ENCODE data around the gene EML3. TPM values are rescaled to one million over a fixed set of nuclear protein-coding genes. Genes with fewer than 3 reads are reported as not detected.
A peak's percentile ranks its signal among the peaks of the same experiment; 100 is the strongest.
"Not testable (repeated sequence)": the region's sequence is repeated elsewhere in the genome, so short reads cannot be mapped to it uniquely, and the experiment has no call there.

The EML3 gene
- total RNA-seq, 2 experiments from 2014 or later = 120 to 144 TPM

GRCh38 chr11:62573006-62573591, 39.5 kb downstream of the EML3 start:
- Mint-ChIP-seq H3K4me1 (ENCODE audit: low read depth) (peaks cover 55% of the 10 kb centered on the region), H3K27me3 (ENCODE audit: low read depth) (no peaks in the 10 kb centered on the region), H3K36me3 (ENCODE audit: low read depth) (peaks cover 71% of the 10 kb centered on the region), H3K9me3 (ENCODE audit: insufficient read depth) (no peaks in the 10 kb centered on the region), H3K27ac (peak overlapping the region; percentile 97), H3K4me3 (peak overlapping the region; percentile 99)
- no peak for ATAC-seq
- POLR2A ChIA-PET = interaction anchor here (0.6 to 3.9 kb wide), 21 partner anchors 12 to 283 kb away, joined by 3 to 58 read pairs (median 4); partner anchors contain the start of genes BSCL2, C11orf98, CSKMT and LBHD1
- peak; percentile 54 for DNase-seq
- CTCF ChIA-PET = interaction anchor here (0.7 to 6.5 kb wide), 16 partner anchors 8 to 180 kb away, joined by 3 to 49 read pairs (median 7); partner anchors contain the start of gene TUT1

DNA sequence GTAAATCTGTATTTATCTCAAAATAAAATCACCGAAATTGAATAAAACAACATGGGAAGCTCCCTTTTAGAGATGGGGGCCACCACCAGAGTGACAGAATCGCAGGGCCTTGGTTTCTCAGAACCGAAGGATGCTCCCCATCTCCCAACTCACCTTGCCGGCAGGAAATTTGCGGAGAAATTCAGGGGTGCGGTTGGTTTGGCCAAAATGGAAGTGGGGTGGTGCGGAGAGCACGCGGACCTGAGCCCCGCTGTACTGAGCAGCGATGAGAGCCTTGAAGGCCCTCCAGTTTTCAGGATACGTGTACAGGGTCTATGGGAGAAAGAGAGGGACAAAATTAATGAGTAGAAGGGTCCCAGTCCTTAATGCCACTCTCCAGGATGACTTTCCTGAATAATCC, 40.1 kb downstream of the EML3 start:
- no peaks in the 10 kb centered on the region for H3K27me3 Mint-ChIP-seq (ENCODE audit: low read depth)
- ChIA-PET POLR2A (interaction anchor here (0.7 to 3.9 kb wide), 6 partner anchors 15 to 283 kb away, joined by 3 to 58 read pairs (median 4); partner anchors contain the start of genes C11orf98, CSKMT and TUT1), CTCF (interaction anchor here (0.7 to 6.5 kb wide), 8 partner anchors 14 to 179 kb away, joined by 3 to 49 read pairs (median 22); partner anchors contain the start of gene TUT1)
- no peak for DNase-seq
- peak overlapping the region; percentile 97 for H3K27ac Mint-ChIP-seq
- no peaks in the 10 kb centered on the region for H3K9me3 Mint-ChIP-seq (ENCODE audit: insufficient read depth)
- peaks cover 71% of the 10 kb centered on the region for H3K36me3 Mint-ChIP-seq (ENCODE audit: low read depth)
- no peak for ATAC-seq
- peaks cover 55% of the 10 kb centered on the region for H3K4me1 Mint-ChIP-seq (ENCODE audit: low read depth)
- peak overlapping the region; percentile 99 for H3K4me3 Mint-ChIP-seq

GRCh38 chr11:62571493-62571892, 41.1 kb downstream of the EML3 start:
- ATAC-seq; H3K27me3 Mint-ChIP-seq (ENCODE audit: low read depth); DNase-seq; H3K9me3 Mint-ChIP-seq (ENCODE audit: insufficient read depth): not testable (repeated sequence)
- POLR2A ChIA-PET = interaction anchor here (1.0 kb wide), 1 partner anchor 270 kb away, joined by 3 read pairs; no protein-coding TSS in a partner anchor
- H3K4me1 Mint-ChIP-seq (ENCODE audit: low read depth) = peaks cover 61% of the 10 kb centered on the region
- peak overlapping the region; percentile 99 for H3K4me3 Mint-ChIP-seq
- peak overlapping the region; percentile 60 for H3K27ac Mint-ChIP-seq
- CTCF ChIA-PET = interaction anchor here (1.2 to 6.5 kb wide), 4 partner anchors 13 to 177 kb away, joined by 4 to 49 read pairs (median 36); no protein-coding TSS in a partner anchor
- peaks cover 74% of the 10 kb centered on the region for H3K36me3 Mint-ChIP-seq (ENCODE audit: low read depth)

GRCh38 chr11:62570903-62571302, 41.7 kb downstream of the EML3 start:
- DNase-seq; H3K27me3 Mint-ChIP-seq (ENCODE audit: low read depth); H3K4me3 Mint-ChIP-seq; ATAC-seq; H3K9me3 Mint-ChIP-seq (ENCODE audit: insufficient read depth): not testable (repeated sequence)
- Mint-ChIP-seq H3K36me3 (ENCODE audit: low read depth) (peaks cover 78% of the 10 kb centered on the region), H3K27ac (peak overlapping the region; percentile 0), H3K4me1 (ENCODE audit: low read depth) (peaks cover 65% of the 10 kb centered on the region)
- POLR2A ChIA-PET = interaction anchor here (0.8 to 2.3 kb wide), 3 partner anchors 11 to 270 kb away, joined by 3 to 7 read pairs (median 4); no protein-coding TSS in a partner anchor
- CTCF ChIA-PET = interaction anchor here (1.2 to 6.5 kb wide), 5 partner anchors 12 to 177 kb away, joined by 3 to 49 read pairs (median 35); no protein-coding TSS in a partner anchor

DNA sequence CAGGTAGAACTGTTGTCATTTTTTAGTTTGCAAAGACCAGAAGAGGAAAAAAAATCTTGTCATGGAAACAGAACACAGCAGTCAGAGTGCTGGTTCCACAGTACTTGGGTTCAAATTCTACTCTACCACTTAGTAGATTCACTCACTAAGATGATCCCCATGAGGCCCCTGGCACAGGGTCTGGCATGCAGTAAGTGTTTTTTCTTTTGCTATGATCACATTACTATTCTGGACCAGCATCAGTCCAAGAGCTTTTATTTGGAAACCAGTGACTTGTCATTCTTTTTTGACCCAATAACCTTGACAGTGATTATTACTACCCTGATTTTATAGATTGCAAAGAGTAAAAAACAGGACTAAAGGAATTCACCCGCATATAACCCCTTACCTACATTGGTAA, 43.0 kb downstream of the EML3 start:
- CTCF ChIA-PET = interaction anchor here (1.0 to 6.5 kb wide), 6 partner anchors 10 to 144 kb away, joined by 3 to 49 read pairs (median 19); no protein-coding TSS in a partner anchor
- DNase-seq = no peak
- Mint-ChIP-seq H3K4me3 (no peak overlapping the region), H3K27ac (no peak overlapping the region), H3K36me3 (ENCODE audit: low read depth) (peaks cover 81% of the 10 kb centered on the region), H3K9me3 (ENCODE audit: insufficient read depth) (no peaks in the 10 kb centered on the region), H3K4me1 (ENCODE audit: low read depth) (peaks cover 56% of the 10 kb centered on the region), H3K27me3 (ENCODE audit: low read depth) (no peaks in the 10 kb centered on the region)
- POLR2A ChIA-PET = interaction anchor here (0.7 to 2.3 kb wide), 4 partner anchors 9 to 414 kb away, joined by 3 to 7 read pairs (median 4); partner anchors contain the start of gene TUT1
- no peak for ATAC-seq

DNA sequence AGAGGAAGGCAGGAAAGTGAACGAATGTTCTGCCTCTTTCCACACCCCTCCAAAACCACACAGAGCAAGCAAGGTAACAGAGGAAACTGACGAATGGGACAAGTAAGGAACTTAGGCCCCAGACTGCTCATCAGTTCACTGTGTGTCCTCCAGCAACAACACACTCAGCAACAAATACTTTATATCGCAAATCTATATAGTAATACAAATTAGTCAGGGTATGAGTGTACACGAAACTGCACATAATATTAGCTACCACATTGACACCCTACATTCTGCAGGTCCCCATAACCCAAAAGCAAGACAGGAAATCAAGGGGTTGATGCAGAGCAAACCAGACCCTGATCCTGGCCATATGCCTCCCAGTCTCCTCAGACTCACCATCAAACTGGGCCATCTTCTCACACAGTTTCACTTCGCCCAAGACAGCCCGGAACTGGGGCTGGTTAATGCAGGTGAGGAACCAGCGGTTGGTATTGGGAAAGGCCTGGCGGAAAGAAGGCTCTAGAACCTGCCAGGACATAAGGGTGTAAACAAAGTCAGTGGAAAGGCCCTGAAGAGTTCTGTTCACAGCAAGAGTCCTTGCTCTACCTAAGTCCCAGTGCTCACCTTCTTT, 45.4 kb downstream of the EML3 start:
- Mint-ChIP-seq H3K4me3 (no peak overlapping the region), H3K27ac (peak overlapping the region; percentile 32), H3K9me3 (ENCODE audit: insufficient read depth) (no peaks in the 10 kb centered on the region), H3K4me1 (ENCODE audit: low read depth) (peaks cover 51% of the 10 kb centered on the region), H3K36me3 (ENCODE audit: low read depth) (peaks cover 72% of the 10 kb centered on the region), H3K27me3 (ENCODE audit: low read depth) (no peaks in the 10 kb centered on the region)
- DNase-seq (no peak), ATAC-seq (peak; percentile 18)
- POLR2A ChIA-PET = interaction anchor here (0.6 to 1.3 kb wide), 4 partner anchors 10 to 165 kb away, joined by 3 to 4 read pairs (median 4); no protein-coding TSS in a partner anchor
- CTCF ChIA-PET = interaction anchor here (0.9 to 12.7 kb wide), 6 partner anchors 11 to 172 kb away, joined by 3 to 294 read pairs (median 11); no protein-coding TSS in a partner anchor

GRCh38 chr11:62566247-62566646, 46.3 kb downstream of the EML3 start:
- Mint-ChIP-seq H3K36me3 (ENCODE audit: low read depth) (peaks cover 70% of the 10 kb centered on the region), H3K27ac (peak overlapping the region; percentile 31), H3K4me1 (ENCODE audit: low read depth) (peaks cover 47% of the 10 kb centered on the region), H3K4me3 (no peak overlapping the region), H3K27me3 (ENCODE audit: low read depth) (no peaks in the 10 kb centered on the region), H3K9me3 (ENCODE audit: insufficient read depth) (no peaks in the 10 kb centered on the region)
- POLR2A ChIA-PET = interaction anchor here (0.6 to 1.3 kb wide), 5 partner anchors 8 to 142 kb away, joined by 3 to 4 read pairs (median 3); no protein-coding TSS in a partner anchor
- CTCF ChIA-PET = interaction anchor here (1.2 to 12.7 kb wide), 7 partner anchors 8 to 171 kb away, joined by 4 to 294 read pairs (median 11); partner anchors contain the start of genes EEF1G and TUT1
- DNase-seq (no peak), ATAC-seq (no peak)

GRCh38 chr11:62565100-62565802, 47.3 kb downstream of the EML3 start:
- H3K27me3 Mint-ChIP-seq (ENCODE audit: low read depth) = no peaks in the 10 kb centered on the region
- H3K4me1 Mint-ChIP-seq (ENCODE audit: low read depth) = peaks cover 46% of the 10 kb centered on the region
- peak overlapping the region; percentile 14 for H3K27ac Mint-ChIP-seq
- no peak for DNase-seq
- CTCF ChIA-PET = interaction anchor here (0.7 to 12.7 kb wide), 9 partner anchors 8 to 340 kb away, joined by 3 to 294 read pairs (median 5); partner anchors contain the start of genes EEF1G and TUT1
- no peak for ATAC-seq
- POLR2A ChIA-PET = interaction anchor here (0.6 to 1.3 kb wide), 2 partner anchors 8 to 81 kb away, joined by 3 to 4 read pairs; no protein-coding TSS in a partner anchor
- no peak overlapping the region for H3K4me3 Mint-ChIP-seq
- H3K9me3 Mint-ChIP-seq (ENCODE audit: insufficient read depth) = no peaks in the 10 kb centered on the region
- peaks cover 68% of the 10 kb centered on the region for H3K36me3 Mint-ChIP-seq (ENCODE audit: low read depth)

- POLR2A ChIA-PET = interaction anchor here (1.0 to 1.9 kb wide), 4 partner anchors 12 to 137 kb away, joined by 3 to 9 read pairs (median 7); partner anchors contain the start of gene EEF1G
- H3K27ac Mint-ChIP-seq = peak overlapping the region; percentile 4
- peaks cover 61% of the 10 kb centered on the region for H3K4me1 Mint-ChIP-seq (ENCODE audit: low read depth)
These were observed 50.8 kb downstream of the EML3 start for GRCh38 chr11:62561677-62562230.

GRCh38 chr11:62560566-62561103, 51.9 kb downstream of the EML3 start:
- Mint-ChIP-seq H3K4me3 (no peak overlapping the region), H3K36me3 (ENCODE audit: low read depth) (peaks cover 65% of the 10 kb centered on the region), H3K27me3 (ENCODE audit: low read depth) (no peaks in the 10 kb centered on the region), H3K9me3 (ENCODE audit: insufficient read depth) (no peaks in the 10 kb centered on the region), H3K4me1 (ENCODE audit: low read depth) (peaks cover 65% of the 10 kb centered on the region), H3K27ac (peak overlapping the region; percentile 58)
- POLR2A ChIA-PET = interaction anchor here (0.6 to 2.0 kb wide), 6 partner anchors 9 to 137 kb away, joined by 3 to 9 read pairs (median 6); partner anchors contain the start of gene EEF1G
- DNase-seq (peak; percentile 81), ATAC-seq (peak; percentile 8)
- CTCF ChIA-PET = interaction anchor here (0.8 to 12.7 kb wide), 22 partner anchors 8 to 223 kb away, joined by 3 to 294 read pairs (median 6); partner anchors contain the start of genes AHNAK, B3GAT3, EEF1G and MTA2

More at GRCh38 chr11:62561677-62562230, 50.8 kb downstream of the EML3 start:
- not testable (repeated sequence) for H3K4me3 Mint-ChIP-seq; DNase-seq; ATAC-seq; H3K9me3 Mint-ChIP-seq (ENCODE audit: insufficient read depth); H3K27me3 Mint-ChIP-seq (ENCODE audit: low read depth)
- CTCF ChIA-PET = interaction anchor here (0.9 to 12.7 kb wide), 9 partner anchors 9 to 168 kb away, joined by 3 to 294 read pairs (median 16); partner anchors contain the start of genes EEF1G, MTA2 and TUT1
- peaks cover 76% of the 10 kb centered on the region for H3K36me3 Mint-ChIP-seq (ENCODE audit: low read depth)

All from activated CD8-positive, alpha-beta T cell treated with anti-CD3 and anti-CD28 coated beads, Interleukin-2, amount 10 ng/mL, durations not matched to agents 7 days and 5 days (primary cell).